ENCODE data around the gene WDR5. TPM values are rescaled to one million over a fixed set of nuclear protein-coding genes. Genes with fewer than 3 reads are reported as not detected.

The WDR5 gene
- total RNA-seq, 4 donors from 2014 or later: 16.4 to 32.7 (median 24.5) TPM

DNA sequence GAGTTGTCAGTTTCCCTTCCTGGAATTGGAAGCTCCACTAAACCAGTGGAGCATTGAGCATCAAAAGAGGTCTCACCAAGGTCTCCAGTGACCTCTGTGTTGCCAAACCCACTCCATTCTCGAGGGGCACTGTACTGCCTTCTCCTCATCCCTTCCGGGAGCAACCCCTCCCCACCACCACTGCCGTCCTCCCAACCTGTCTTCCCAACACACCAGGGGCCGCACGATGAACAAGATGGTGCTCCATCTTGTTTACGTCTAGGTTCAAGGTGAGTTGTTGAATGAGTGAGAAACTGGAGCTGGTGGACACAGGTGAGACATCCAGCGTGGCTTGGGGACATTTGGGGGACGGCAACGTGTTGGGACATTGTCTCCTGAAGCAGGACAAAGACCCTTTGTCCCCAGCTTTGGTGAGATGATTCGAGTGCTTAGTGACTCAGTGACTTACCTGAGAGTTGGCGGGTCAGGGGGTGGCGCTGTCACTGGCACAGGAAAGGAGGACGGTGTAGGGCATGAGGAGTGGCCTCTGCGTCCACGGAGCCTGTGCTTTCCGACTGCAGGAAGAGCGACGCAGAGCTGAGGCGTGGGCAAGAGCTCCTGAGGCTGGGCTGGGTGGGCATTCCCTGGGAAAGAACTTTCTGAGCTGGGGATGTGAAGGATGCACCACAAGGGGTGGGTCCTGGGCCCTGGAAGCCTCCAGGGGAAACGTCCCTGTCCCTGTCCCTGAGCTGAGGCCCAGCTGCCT, 73.3 kb downstream of the WDR5 start:
- 88 to 91% methylated on average over 19 to 20 of the region's 20 CpGs for WGBS, 2 donors
- Histone ChIP-seq H3K27me3 (no peaks in the 10 kb centered on the region), H3K4me1 (peaks cover 0 to 45% (median 15%) of the 10 kb centered on the region in 4 donors), H3K27ac (no peak overlapping the region), H3K36me3 (no peaks in the 10 kb centered on the region), H3K9me3 (peaks cover 0 to 2% (median 0%) of the 10 kb centered on the region in 4 donors), H3K4me3 (no peak overlapping the region)
- TF ChIP-seq POLR2A (IDR thresholded peaks at IDR 0.05) (no peak), EP300 (IDR thresholded peaks at IDR 0.05) (no peak)
- TF ChIP-seq, protein P1, sequence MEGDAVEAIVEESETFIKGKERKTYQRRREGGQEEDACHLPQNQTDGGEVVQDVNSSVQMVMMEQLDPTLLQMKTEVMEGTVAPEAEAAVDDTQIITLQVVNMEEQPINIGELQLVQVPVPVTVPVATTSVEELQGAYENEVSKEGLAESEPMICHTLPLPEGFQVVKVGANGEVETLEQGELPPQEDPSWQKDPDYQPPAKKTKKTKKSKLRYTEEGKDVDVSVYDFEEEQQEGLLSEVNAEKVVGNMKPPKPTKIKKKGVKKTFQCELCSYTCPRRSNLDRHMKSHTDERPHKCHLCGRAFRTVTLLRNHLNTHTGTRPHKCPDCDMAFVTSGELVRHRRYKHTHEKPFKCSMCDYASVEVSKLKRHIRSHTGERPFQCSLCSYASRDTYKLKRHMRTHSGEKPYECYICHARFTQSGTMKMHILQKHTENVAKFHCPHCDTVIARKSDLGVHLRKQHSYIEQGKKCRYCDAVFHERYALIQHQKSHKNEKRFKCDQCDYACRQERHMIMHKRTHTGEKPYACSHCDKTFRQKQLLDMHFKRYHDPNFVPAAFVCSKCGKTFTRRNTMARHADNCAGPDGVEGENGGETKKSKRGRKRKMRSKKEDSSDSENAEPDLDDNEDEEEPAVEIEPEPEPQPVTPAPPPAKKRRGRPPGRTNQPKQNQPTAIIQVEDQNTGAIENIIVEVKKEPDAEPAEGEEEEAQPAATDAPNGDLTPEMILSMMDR (IDR thresholded peaks at IDR 0.05): no peak
- DNase-seq (ENCODE audit: low spot score in 2 of 2): no peak

Small RNAs within 50 kb of the gene (small RNA-seq; reads per million reads assigned to genes)
- 0.47 reads per million for gene RNU6ATAC

Other genes starting within 250 kb of the WDR5 start
- gene VAV2, start 143.8 kb upstream of the WDR5 start, total RNA-seq: 10 to 100 TPM; 10.3 to 20.1 (median 13.1) TPM
- 10 to 100 TPM in 3 of 4 donors, 1 to 10 TPM in 1; 9.2 to 28.2 (median 13.7) TPM for gene BRD3OS, start 110.6 kb upstream of the WDR5 start, total RNA-seq
- 10 to 100 TPM; 61.6 to 70.8 (median 65.3) TPM for gene BRD3, start 68.1 kb upstream of the WDR5 start, total RNA-seq
- gene RNU6ATAC, start 28.5 kb downstream of the WDR5 start, total RNA-seq: not detected
- 10 to 100 TPM; 53.5 to 61.5 (median 56.5) TPM for gene RXRA, start 190.4 kb downstream of the WDR5 start, total RNA-seq